NCI-H2196 treated with DMSO at 0.1 percent for 48 hours (cell line): ENCODE measurements around the gene PHYKPL.

ENCODE experiments used
- DNase-seq: peaks from one replicate; lab custom pipeline; 2025; ENCODE audit not compliant: unreplicated experiment; lab: John Stamatoyannopoulos, UW

The PHYKPL gene

GRCh38 chr5:178224403-178224802 lies 8.2 kb downstream of the PHYKPL start:
- no peak for DNase-seq

GRCh38 chr5:178223828-178224335 lies 8.7 kb downstream of the PHYKPL start:
- DNase-seq = no peak

GRCh38 chr5:178223196-178223773 lies 9.3 kb downstream of the PHYKPL start:
- no peak for DNase-seq

GRCh38 chr5:178222292-178222691 lies 10.3 kb downstream of the PHYKPL start:
- no peak for DNase-seq

GRCh38 chr5:178221853-178222252 lies 10.7 kb downstream of the PHYKPL start:
- no peak for DNase-seq

GRCh38 chr5:178221282-178221681 lies 11.3 kb downstream of the PHYKPL start:
- no peak for DNase-seq

GRCh38 chr5:178218827-178219226 lies 13.8 kb downstream of the PHYKPL start:
- DNase-seq = no peak

- DNase-seq = no peak
Observed at GRCh38 chr5:178218237-178218776, 14.3 kb downstream of the PHYKPL start.

- no peak for DNase-seq
Observed at GRCh38 chr5:178216779-178217178, 15.8 kb downstream of the PHYKPL start.

GRCh38 chr5:178216088-178216534 lies 16.5 kb downstream of the PHYKPL start:
- DNase-seq = no peak

- DNase-seq = no peak
Observed at GRCh38 chr5:178215280-178216002, 17.2 kb downstream of the PHYKPL start.

- no peak for DNase-seq
Observed at GRCh38 chr5:178214160-178214803, 18.3 kb downstream of the PHYKPL start.

GRCh38 chr5:178213748-178214151 lies 18.9 kb downstream of the PHYKPL start:
- DNase-seq = no peak

GRCh38 chr5:178213003-178213461 lies 19.6 kb downstream of the PHYKPL start:
- no peak for DNase-seq

GRCh38 chr5:178212241-178213002 lies 20.2 kb downstream of the PHYKPL start:
- DNase-seq = no peak

- no peak for DNase-seq
Observed at GRCh38 chr5:178211095-178212048, 21.2 kb downstream of the PHYKPL start.

GRCh38 chr5:178210686-178211085 lies 21.9 kb downstream of the PHYKPL start:
- DNase-seq = no peak

GRCh38 chr5:178210073-178210535 lies 22.5 kb downstream of the PHYKPL start:
- no peak for DNase-seq

- no peak for DNase-seq
Observed at GRCh38 chr5:178209334-178210072, 23.1 kb downstream of the PHYKPL start.
